Measurements from ENCODE around the gene GMDS. TPM values are rescaled to one million over a fixed set of nuclear protein-coding genes. Genes with fewer than 3 reads are reported as not detected.

Gene GMDS
- total and polyA plus RNA-seq, 2 donors: 19.9 to 28.4 TPM

DNA sequence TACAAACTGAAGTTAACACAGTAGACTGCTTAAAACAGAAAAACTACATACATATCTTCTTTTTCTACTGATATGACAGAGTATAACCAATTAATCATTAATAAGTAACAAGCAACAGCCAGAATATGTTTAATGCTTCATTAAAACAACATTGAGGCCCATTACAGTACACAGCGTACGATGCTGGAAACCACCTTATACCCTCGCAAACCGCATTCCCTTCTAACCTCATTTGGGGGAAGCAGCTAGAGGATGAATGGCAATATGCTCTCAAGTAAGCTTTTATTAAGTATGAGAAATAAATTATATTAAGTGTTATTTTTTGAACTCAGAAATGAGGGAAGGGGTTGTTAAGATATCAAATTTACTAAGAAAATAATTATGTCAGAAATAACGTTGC, 142.4 kb downstream of the GMDS start:
- H3K27ac ChIP-seq (ENCODE audit: low read depth in 1 of 2, low read length in 1 of 2): no peak overlapping the region
- H3K4me3 ChIP-seq (ENCODE audit: low read length in 2 of 2): no peak overlapping the region
- no peaks in the 10 kb centered on the region for H3K36me3 ChIP-seq (ENCODE audit: control insufficient read depth in 2 of 2, insufficient read depth in 2 of 2, low read length in 1 of 2)
- no peak for DNase-seq (ENCODE audit: low read depth in 6 of 9, low spot score in 9 of 9)
- no peaks in the 10 kb centered on the region for H3K27me3 ChIP-seq (ENCODE audit: control insufficient read depth in 2 of 2, insufficient read depth in 1 of 2, low read length in 1 of 2)
- no peaks in the 10 kb centered on the region for H3K9me3 ChIP-seq (ENCODE audit: control insufficient read depth in 2 of 2, insufficient read depth in 1 of 2, low read length in 1 of 2)
- peaks cover 3 to 4% of the 10 kb centered on the region in 2 donors for H3K4me1 ChIP-seq (ENCODE audit: control insufficient read depth in 2 of 2, insufficient read depth in 2 of 2, low read length in 2 of 2)
- 95% methylated on average over 5 of the region's 5 CpGs for WGBS

DNA sequence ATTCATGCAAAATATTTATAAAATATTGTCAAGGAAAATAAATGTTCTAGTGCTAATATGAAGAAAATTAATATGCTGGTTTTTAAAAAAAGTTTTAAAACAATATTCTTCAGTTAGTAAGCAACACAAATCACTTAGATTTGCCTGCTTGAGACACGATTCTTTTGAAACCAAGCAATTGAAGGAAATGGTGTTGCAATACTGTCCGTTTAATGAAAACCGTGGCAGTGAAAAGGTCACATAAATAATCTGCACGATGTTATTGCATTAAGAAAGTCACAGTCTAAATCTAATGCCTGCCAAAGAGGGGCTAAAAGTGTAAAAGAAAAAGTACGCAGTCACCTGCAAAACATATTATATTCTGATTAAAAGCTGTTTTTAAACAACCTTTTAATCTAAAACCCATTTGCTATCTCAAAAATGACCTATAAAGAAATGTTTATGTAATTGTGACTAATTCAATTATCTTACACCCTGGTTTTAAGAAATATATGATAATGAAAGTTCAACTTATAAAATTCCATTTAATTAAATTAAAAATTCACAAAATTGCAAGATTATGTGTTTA, 143.0 kb downstream of the GMDS start:
- Histone ChIP-seq H3K4me1 (ENCODE audit: control insufficient read depth in 2 of 2, insufficient read depth in 2 of 2, low read length in 2 of 2) (peaks cover 3 to 4% of the 10 kb centered on the region in 2 donors), H3K4me3 (ENCODE audit: low read length in 2 of 2) (no peak overlapping the region), H3K36me3 (ENCODE audit: control insufficient read depth in 2 of 2, insufficient read depth in 2 of 2, low read length in 1 of 2) (no peaks in the 10 kb centered on the region), H3K27ac (ENCODE audit: low read depth in 1 of 2, low read length in 1 of 2) (peak overlapping the region in 1 of 2 donors; percentile 5), H3K9me3 (ENCODE audit: control insufficient read depth in 2 of 2, insufficient read depth in 1 of 2, low read length in 1 of 2) (no peaks in the 10 kb centered on the region), H3K27me3 (ENCODE audit: control insufficient read depth in 2 of 2, insufficient read depth in 1 of 2, low read length in 1 of 2) (no peaks in the 10 kb centered on the region)
- DNase-seq (ENCODE audit: low read depth in 6 of 9, low spot score in 9 of 9): no peak
- 94% methylated on average over 5 of the region's 5 CpGs for WGBS

- no peak for DNase-seq (ENCODE audit: low read depth in 6 of 9, low spot score in 9 of 9)
- Histone ChIP-seq H3K27me3 (ENCODE audit: control insufficient read depth in 2 of 2, insufficient read depth in 1 of 2, low read length in 1 of 2) (no peaks in the 10 kb centered on the region), H3K4me3 (ENCODE audit: low read length in 2 of 2) (no peak overlapping the region), H3K36me3 (ENCODE audit: control insufficient read depth in 2 of 2, insufficient read depth in 2 of 2, low read length in 1 of 2) (no peaks in the 10 kb centered on the region), H3K4me1 (ENCODE audit: control insufficient read depth in 2 of 2, insufficient read depth in 2 of 2, low read length in 2 of 2) (peaks cover 3 to 4% of the 10 kb centered on the region in 2 donors), H3K27ac (ENCODE audit: low read depth in 1 of 2, low read length in 1 of 2) (no peak overlapping the region), H3K9me3 (ENCODE audit: control insufficient read depth in 2 of 2, insufficient read depth in 1 of 2, low read length in 1 of 2) (no peaks in the 10 kb centered on the region)
- 97% methylated on average over 1 of the region's 1 CpG for WGBS
Measured at GRCh38 chr6:2101213-2101612, 144.2 kb downstream of the GMDS start.

DNA sequence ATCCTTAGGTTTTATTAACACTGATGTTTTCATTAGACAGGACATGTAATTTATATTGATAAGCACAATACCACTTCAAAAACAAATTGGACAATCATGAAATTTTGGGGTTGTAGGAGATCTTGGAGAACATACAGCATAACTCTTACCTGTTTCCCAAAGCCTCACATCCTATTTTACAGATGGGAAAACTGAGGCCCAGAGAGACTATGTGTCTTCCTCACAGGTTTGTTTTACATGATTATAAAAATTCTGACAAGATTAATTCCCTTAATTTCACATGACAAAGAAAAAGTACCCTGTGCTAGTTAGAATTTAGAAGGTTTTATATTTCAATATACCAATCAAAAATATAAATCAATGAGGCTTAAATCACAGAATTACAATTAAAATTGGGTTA, 145.5 kb downstream of the GMDS start:
- Histone ChIP-seq H3K9me3 (ENCODE audit: control insufficient read depth in 2 of 2, insufficient read depth in 1 of 2, low read length in 1 of 2) (no peaks in the 10 kb centered on the region), H3K4me1 (ENCODE audit: control insufficient read depth in 2 of 2, insufficient read depth in 2 of 2, low read length in 2 of 2) (peaks cover 5 to 7% of the 10 kb centered on the region in 2 donors), H3K36me3 (ENCODE audit: control insufficient read depth in 2 of 2, insufficient read depth in 2 of 2, low read length in 1 of 2) (no peaks in the 10 kb centered on the region), H3K27me3 (ENCODE audit: control insufficient read depth in 2 of 2, insufficient read depth in 1 of 2, low read length in 1 of 2) (no peaks in the 10 kb centered on the region), H3K27ac (ENCODE audit: low read depth in 1 of 2, low read length in 1 of 2) (no peak overlapping the region), H3K4me3 (ENCODE audit: low read length in 2 of 2) (no peak overlapping the region)
- no peak for DNase-seq (ENCODE audit: low read depth in 6 of 9, low spot score in 9 of 9)

DNA sequence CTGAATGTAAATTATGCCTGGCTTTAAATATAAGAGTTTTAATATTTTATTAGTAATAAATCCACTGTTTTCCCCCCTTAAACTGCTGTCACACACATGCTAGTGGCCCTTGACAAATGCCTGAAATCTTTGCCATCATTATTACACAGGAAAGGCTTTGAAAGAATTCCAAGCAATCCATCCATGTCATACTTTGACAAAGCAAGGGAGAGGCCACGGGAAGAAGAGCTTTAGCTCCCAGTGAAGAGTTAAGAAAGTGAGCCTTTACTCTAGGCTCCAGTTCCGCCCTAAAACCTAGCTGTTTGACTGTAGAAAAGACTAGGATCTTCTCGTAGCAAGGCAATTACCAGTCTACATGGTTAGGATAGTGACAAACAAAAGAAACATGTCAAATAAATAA, 147.9 kb downstream of the GMDS start:
- Histone ChIP-seq H3K27me3 (ENCODE audit: control insufficient read depth in 2 of 2, insufficient read depth in 1 of 2, low read length in 1 of 2) (no peaks in the 10 kb centered on the region), H3K36me3 (ENCODE audit: control insufficient read depth in 2 of 2, insufficient read depth in 2 of 2, low read length in 1 of 2) (no peaks in the 10 kb centered on the region), H3K4me3 (ENCODE audit: low read length in 2 of 2) (no peak overlapping the region), H3K9me3 (ENCODE audit: control insufficient read depth in 2 of 2, insufficient read depth in 1 of 2, low read length in 1 of 2) (no peaks in the 10 kb centered on the region), H3K4me1 (ENCODE audit: control insufficient read depth in 2 of 2, insufficient read depth in 2 of 2, low read length in 2 of 2) (peaks cover 11 to 12% of the 10 kb centered on the region in 2 donors), H3K27ac (ENCODE audit: low read depth in 1 of 2, low read length in 1 of 2) (no peak overlapping the region)
- no peak for DNase-seq (ENCODE audit: low read depth in 6 of 9, low spot score in 9 of 9)
- WGBS: 93% methylated on average over 3 of the region's 3 CpGs

GRCh38 chr6:2094642-2095041, 150.8 kb downstream of the GMDS start:
- Histone ChIP-seq H3K9me3 (ENCODE audit: control insufficient read depth in 2 of 2, insufficient read depth in 1 of 2, low read length in 1 of 2) (no peaks in the 10 kb centered on the region), H3K27ac (ENCODE audit: low read depth in 1 of 2, low read length in 1 of 2) (no peak overlapping the region), H3K4me1 (ENCODE audit: control insufficient read depth in 2 of 2, insufficient read depth in 2 of 2, low read length in 2 of 2) (peaks cover 11 to 12% of the 10 kb centered on the region in 2 donors), H3K4me3 (ENCODE audit: low read length in 2 of 2) (peak overlapping the region in 1 of 2 donors; percentile 32), H3K27me3 (ENCODE audit: control insufficient read depth in 2 of 2, insufficient read depth in 1 of 2, low read length in 1 of 2) (no peaks in the 10 kb centered on the region), H3K36me3 (ENCODE audit: control insufficient read depth in 2 of 2, insufficient read depth in 2 of 2, low read length in 1 of 2) (no peaks in the 10 kb centered on the region)
- 14% methylated on average over 2 of the region's 2 CpGs for WGBS
- DNase-seq (ENCODE audit: low read depth in 6 of 9, low spot score in 9 of 9): peak in 8 of 9 donors; percentile 30 to 81 (median 56)

DNA sequence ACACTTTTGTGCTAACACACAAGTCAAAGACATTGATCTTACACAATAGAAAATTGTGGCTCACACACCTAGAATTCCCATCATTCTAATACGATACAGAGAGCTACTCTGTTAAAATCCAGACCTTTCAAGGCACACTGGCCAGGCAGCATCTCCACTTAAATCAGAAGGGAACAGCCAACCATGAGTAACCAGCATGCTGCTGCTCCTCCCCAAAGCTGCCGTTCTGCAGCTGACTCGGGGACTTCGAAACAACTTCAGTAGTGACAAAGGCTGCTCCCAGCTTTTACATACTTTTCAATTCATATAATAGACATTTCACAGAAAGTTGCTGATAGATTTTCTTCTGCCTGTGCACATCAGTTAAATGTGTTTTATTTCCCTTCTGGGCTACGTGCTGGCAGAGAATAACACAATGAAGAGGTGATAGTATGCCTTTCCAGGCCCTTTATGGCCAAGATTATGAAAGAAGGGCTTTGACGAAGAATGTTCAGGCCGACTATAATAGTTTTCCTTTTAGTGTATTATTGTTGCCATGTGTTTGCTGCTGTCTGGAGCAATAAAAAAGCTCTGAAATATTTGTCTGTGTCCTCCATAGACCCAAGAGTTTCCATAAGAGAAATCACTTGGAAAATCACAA, 159.0 kb downstream of the GMDS start:
- Histone ChIP-seq H3K4me3 (ENCODE audit: low read length in 2 of 2) (no peak overlapping the region), H3K27me3 (ENCODE audit: control insufficient read depth in 2 of 2, insufficient read depth in 1 of 2, low read length in 1 of 2) (no peaks in the 10 kb centered on the region), H3K9me3 (ENCODE audit: control insufficient read depth in 2 of 2, insufficient read depth in 1 of 2, low read length in 1 of 2) (no peaks in the 10 kb centered on the region), H3K27ac (ENCODE audit: low read depth in 1 of 2, low read length in 1 of 2) (no peak overlapping the region), H3K36me3 (ENCODE audit: control insufficient read depth in 2 of 2, insufficient read depth in 2 of 2, low read length in 1 of 2) (no peaks in the 10 kb centered on the region), H3K4me1 (ENCODE audit: control insufficient read depth in 2 of 2, insufficient read depth in 2 of 2, low read length in 2 of 2) (peaks cover 5 to 7% of the 10 kb centered on the region in 2 donors)
- DNase-seq (ENCODE audit: low read depth in 6 of 9, low spot score in 9 of 9): no peak
- WGBS: 97% methylated on average over 7 of the region's 7 CpGs

DNA sequence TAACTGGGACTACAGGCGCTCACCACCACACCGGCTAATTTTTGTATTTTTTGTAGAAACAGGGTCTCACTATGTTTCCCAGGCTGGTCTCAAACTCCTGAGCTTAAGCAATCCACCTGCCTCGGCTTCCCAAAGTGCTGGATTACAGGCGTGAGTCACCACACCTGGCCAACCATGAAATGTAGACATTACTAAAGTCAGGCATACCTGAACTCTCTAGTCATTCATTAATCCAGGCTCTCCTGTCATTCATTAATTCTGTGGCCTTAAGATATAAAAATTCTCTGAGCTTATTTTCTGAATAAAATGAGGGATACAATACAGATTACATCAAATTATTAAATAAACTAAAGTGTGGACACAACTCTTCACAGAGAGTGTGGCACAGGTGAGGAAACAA, 159.7 kb downstream of the GMDS start:
- Histone ChIP-seq H3K27me3 (ENCODE audit: control insufficient read depth in 2 of 2, insufficient read depth in 1 of 2, low read length in 1 of 2) (no peaks in the 10 kb centered on the region), H3K36me3 (ENCODE audit: control insufficient read depth in 2 of 2, insufficient read depth in 2 of 2, low read length in 1 of 2) (no peaks in the 10 kb centered on the region), H3K4me1 (ENCODE audit: control insufficient read depth in 2 of 2, insufficient read depth in 2 of 2, low read length in 2 of 2) (peaks cover 8 to 11% of the 10 kb centered on the region in 2 donors), H3K27ac (ENCODE audit: low read depth in 1 of 2, low read length in 1 of 2) (no peak overlapping the region), H3K4me3 (ENCODE audit: low read length in 2 of 2) (no peak overlapping the region), H3K9me3 (ENCODE audit: control insufficient read depth in 2 of 2, insufficient read depth in 1 of 2, low read length in 1 of 2) (no peaks in the 10 kb centered on the region)
- WGBS: 97% methylated on average over 4 of the region's 4 CpGs
- no peak for DNase-seq (ENCODE audit: low read depth in 6 of 9, low spot score in 9 of 9)

- DNase-seq (ENCODE audit: low read depth in 6 of 9, low spot score in 9 of 9): peak in 5 of 9 donors; percentile 17 to 70 (median 39)
Measured at GRCh38 chr6:2081155-2082138, 164.0 kb downstream of the GMDS start.

More at GRCh38 chr6:2081155-2082138, 164.0 kb downstream of the GMDS start:
- H3K9me3 ChIP-seq (ENCODE audit: control insufficient read depth in 2 of 2, insufficient read depth in 1 of 2, low read length in 1 of 2): no peaks in the 10 kb centered on the region
- H3K36me3 ChIP-seq (ENCODE audit: control insufficient read depth in 2 of 2, insufficient read depth in 2 of 2, low read length in 1 of 2): no peaks in the 10 kb centered on the region
- no peaks in the 10 kb centered on the region for H3K27me3 ChIP-seq (ENCODE audit: control insufficient read depth in 2 of 2, insufficient read depth in 1 of 2, low read length in 1 of 2)
- H3K4me1 ChIP-seq (ENCODE audit: control insufficient read depth in 2 of 2, insufficient read depth in 2 of 2, low read length in 2 of 2): peaks cover 8 to 11% of the 10 kb centered on the region in 2 donors
- WGBS: 64% methylated on average over 9 of the region's 9 CpGs
- no peak overlapping the region for H3K27ac ChIP-seq (ENCODE audit: low read depth in 1 of 2, low read length in 1 of 2)
- no peak overlapping the region for H3K4me3 ChIP-seq (ENCODE audit: low read length in 2 of 2)
